EH (cell line): ENCODE results near the gene KLF1.
"Not testable (repeated sequence)": the region's sequence is repeated elsewhere in the genome, so short reads cannot be mapped to it uniquely, and the experiment has no call there.

Source experiments
- DNase-seq: peaks from one replicate; pipeline ENCODE4 v3.0.0-alpha.2; 2015; ENCODE audit warnings: low read depth

KLF1 gene

GRCh38 chr19:12890787-12891552 is 4.0 kb upstream of the KLF1 start, which contains the start of gene GCDH:
GCDH (plus strand) TSS chr19:12891160; CDS start chr19:12891305, 145 bp downstream.
- peak; percentile 99 for DNase-seq

DNA sequence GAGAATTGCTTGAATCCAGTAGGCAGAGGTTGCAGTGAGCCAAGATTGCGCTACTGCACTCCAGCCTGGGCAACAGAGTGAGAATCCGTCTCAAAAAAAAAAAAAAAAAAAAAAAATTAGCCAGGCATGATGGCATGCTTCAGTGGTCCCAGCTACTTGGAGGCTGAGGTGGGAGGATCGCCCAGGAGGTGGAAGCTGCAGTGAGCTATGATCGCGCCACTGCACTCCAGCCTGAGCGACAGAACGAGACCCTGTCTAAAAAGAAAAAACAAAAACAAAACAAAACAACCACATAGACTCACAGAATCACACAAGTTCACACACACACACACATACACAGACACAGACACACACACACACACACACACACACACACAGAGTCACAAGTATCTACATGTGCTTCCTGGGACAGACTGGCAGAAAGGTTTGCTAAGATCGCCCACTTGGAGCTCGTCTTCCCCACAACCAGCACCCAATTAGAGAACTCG is 3.3 kb upstream of the KLF1 start:
- not testable (repeated sequence) for DNase-seq

- no peak for DNase-seq
Observed at GRCh38 chr19:12888006-12888603, 1.1 kb upstream of the KLF1 start.

DNA sequence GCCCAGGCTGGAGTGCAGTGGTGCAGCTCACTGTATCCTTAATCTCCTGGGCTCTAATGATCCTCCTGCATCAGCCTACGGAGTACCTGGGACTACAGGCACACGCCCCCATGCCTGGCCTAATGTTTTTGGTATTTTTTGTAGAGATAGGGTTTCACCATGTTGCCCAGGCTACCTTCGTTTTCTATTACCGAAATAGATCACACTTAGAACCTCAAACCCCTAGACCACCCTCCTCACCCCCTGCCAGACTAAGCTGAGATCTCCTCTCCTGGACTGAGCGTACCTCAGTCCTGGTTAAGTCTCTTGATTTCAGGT is 391 bp downstream of the KLF1 start:
- no peak for DNase-seq

- DNase-seq, result no peak
Observed at GRCh38 chr19:12885749-12886650, 1.0 kb downstream of the KLF1 start.

- DNase-seq, result peak; percentile 30
Observed at GRCh38 chr19:12884926-12885748, 1.9 kb downstream of the KLF1 start.

DNA sequence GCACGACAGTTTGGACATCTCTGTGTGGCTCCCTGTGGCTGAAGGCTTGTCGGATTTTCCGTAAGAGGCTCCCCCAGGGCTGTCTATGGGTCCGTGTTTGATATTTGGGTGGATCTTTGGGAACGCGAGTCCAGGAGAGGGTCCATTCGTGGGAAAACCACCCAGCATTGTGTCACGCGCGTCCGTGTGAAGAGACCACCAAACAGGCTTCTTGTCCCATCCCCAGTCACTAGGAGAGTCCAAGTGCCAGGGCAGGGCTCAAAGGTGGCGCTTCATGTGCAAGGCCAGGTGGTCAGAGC is 2.4 kb downstream of the KLF1 start:
- DNase-seq, result no peak

DNA sequence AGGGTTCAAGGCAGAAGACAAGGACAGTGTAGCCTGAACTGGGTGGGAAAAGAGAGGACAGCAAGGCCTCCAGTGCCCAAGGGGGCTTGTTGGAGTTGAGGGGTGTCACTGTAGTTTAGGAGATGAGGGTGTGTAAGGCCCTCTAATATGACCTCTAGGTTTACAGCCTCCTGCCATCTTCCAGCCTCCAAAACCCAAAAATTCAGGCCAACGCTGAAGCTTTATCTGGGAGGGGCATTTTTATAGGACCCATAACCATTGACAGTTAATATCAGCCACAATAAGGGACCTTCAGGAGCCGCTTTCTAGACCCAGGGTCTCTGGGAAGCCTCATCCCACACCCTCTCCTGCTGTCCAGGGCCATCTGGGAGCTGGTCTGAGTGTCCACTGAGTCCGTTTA is 2.8 kb downstream of the KLF1 start:
- no peak for DNase-seq

DNA sequence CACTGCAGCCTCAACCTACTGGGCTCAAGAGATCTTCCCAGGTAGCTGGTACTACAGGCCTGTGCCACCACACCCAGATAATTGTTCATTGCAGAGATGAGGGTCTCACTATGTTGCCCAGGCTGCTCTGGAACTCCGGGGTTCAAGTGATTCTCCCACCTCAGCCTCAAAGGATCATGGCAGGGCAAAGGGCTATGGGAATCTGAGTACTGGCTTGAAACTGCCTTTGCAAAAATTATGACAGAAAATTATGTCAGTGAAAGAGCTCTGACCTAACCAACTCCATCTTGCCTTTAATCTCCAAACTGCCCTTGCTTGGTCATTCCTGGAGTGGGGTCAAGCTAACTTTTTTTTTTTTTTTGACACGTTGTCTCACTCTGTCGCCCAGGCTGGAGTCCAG is 4.4 kb downstream of the KLF1 start:
- DNase-seq, result no peak

DNA sequence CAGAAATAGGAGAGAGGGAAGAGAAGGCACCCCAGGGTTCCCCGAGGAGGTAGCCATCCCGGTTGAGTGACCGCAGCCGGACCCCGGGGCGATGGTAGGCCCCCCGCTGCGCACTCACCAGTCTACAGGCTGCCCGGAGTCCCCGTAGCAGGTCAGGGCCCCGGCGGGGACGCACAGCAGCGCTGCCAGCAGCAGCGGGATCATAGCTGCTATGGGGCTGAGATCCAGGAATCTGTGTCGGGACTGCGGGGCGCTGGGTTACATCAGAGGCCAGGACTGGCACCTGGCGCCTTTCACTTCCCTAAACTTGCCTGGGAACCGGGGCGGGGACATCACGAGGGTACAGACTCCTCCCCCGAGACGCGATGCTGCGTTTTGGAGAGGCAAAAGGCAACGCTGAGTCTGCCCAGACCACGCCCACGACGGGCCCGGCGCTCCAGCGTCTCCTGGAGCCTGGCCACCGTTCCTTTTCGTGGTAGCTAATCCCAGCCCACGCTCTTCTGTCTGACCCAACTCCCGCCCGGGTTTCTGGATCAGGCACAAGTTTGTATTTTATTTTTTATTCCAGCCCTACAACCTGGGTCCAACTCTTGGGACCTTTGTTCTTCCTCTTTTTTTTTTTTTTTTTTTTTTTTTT is 5.7 kb downstream of the KLF1 start, which contains the start of gene DNASE2:
Gene DNASE2 (minus strand): TSS at position 278 of the 637 bp plus-strand sequence. CDS start 74 bp downstream, at position 204.
- DNase-seq, result peak; percentile 92

DNA sequence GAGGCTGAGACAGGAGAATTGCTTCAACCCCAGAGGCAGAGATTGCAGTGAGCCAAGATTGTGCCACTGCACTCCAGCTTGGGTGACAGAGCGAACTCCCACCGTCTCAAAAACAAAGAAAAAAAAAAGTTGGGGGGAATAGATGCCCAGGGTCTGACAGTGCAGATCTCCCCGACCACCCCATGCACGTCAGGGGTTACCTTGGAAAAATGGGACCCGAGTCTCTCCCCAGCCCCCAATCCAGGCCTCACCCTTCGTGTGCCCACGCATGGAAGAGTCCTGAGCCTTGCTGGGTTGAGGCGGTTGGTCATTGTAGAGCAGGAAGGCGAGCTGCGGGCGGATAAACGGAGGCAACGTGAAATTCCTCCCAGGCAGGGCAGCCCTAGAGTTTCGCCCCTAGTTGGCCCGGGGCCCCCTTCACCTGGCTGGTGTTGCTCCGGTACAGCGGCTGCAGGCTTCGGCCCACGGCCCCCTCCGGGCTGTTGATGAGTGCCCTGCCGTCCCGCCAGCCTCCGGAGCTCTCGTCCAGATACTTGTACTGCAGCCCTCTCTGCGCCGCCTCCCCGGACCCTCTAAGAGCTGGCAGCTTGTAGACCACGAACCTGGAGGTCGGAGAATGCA is 6.3 kb downstream of the KLF1 start:
- DNase-seq, result peak; percentile 22

GRCh38 chr19:12875086-12875485 is 11.9 kb downstream of the KLF1 start:
- no peak for DNase-seq

DNA sequence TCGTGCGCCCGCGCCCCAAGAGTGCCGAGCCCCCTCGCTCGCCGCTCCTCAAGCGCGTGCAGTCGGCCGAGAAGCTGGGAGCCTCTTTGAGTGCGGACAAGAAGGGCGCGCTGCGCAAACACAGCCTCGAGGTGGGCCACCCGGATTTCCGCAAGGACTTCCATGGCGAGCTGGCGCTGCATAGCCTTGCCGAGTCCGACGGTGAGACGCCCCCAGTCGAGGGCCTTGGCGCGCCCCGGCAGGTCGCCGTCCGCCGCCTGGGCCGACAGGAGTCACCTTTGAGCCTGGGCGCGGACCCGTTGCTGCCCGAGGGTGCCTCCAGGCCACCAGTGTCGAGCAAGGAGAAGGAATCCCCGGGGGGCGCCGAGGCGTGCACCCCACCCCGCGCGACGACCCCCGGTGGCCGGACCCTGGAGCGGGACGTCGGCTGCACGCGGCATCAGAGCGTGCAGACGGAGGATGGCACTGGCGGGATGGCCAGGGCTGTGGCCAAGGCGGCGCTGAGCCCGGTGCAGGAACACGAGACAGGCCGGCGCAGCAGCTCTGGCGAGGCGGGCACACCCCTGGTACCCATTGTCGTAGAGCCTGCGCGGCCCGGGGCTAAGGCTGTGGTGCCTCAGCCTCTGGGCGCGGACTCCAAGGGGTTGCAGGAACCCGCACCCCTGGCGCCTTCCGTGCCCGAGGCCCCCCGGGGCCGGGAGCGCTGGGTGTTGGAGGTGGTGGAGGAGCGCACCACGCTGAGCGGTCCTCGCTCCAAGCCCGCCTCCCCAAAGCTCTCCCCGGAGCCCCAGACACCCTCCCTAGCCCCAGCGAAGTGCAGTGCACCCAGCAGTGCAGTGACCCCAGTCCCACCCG is 12.9 kb downstream of the KLF1 start:
- no peak for DNase-seq

GRCh38 chr19:12872941-12873890 is 13.8 kb downstream of the KLF1 start:
- DNase-seq, result peak; percentile 77

GRCh38 chr19:12872255-12872654 is 14.7 kb downstream of the KLF1 start:
- no peak for DNase-seq

GRCh38 chr19:12871681-12872080 is 15.3 kb downstream of the KLF1 start:
- DNase-seq, result no peak

DNA sequence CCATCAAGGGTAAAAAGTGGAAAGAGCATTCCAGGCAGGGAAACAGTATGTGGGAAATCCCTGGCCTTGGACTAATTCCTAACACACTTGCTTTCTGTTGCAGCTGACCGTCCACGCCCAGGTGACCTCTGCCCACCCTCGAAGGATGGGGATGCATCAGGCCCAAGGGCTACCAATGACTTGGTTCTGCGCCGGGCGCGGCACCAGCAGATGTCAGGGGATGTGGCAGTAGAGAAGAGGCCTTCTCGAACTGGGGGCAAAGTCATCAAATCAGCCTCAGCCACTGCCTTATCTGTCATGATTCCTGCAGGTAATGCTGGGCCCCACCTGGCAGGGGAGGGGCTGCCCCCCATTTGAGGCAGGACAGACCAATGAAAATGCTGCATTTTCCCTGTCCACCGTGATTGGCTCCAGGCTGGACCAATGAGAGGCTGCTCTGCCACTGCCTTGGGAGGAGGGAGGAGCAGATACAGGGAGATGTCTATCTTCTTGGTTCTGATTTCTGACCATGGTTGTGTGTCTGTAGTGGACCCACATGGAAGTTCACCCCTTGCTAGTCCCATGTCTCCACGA is 18.4 kb downstream of the KLF1 start:
- peak; percentile 26 for DNase-seq
